Activated T-helper 1 cell treated with anti-CD3 and anti-CD28 coated beads, Interleukin-2, amount 50 U/mL, for 16 hours (primary cell): ENCODE measurements around the gene OCLN.
"Not testable (repeated sequence)": the region's sequence is repeated elsewhere in the genome, so short reads cannot be mapped to it uniquely, and the experiment has no call there.

Experiments used
- DNase-seq, 2 donors: peaks; one replicate each; pipeline ENCODE4 v3.0.0-alpha.2; 2020; ENCODE audit warnings: low read depth in 1 of 2, low spot score in 1 of 2

The OCLN gene, protein sequence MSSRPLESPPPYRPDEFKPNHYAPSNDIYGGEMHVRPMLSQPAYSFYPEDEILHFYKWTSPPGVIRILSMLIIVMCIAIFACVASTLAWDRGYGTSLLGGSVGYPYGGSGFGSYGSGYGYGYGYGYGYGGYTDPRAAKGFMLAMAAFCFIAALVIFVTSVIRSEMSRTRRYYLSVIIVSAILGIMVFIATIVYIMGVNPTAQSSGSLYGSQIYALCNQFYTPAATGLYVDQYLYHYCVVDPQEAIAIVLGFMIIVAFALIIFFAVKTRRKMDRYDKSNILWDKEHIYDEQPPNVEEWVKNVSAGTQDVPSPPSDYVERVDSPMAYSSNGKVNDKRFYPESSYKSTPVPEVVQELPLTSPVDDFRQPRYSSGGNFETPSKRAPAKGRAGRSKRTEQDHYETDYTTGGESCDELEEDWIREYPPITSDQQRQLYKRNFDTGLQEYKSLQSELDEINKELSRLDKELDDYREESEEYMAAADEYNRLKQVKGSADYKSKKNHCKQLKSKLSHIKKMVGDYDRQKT

GRCh38 chr5:69492391-69492922, at the start of gene OCLN:
OCLN (plus strand) TSS chr5:69492790; CDS start chr5:69504245, 11,455 bp downstream.
- DNase-seq, result no peak

GRCh38 chr5:69444127-69444754, 48.3 kb upstream of the OCLN start:
- no peak for DNase-seq

DNA sequence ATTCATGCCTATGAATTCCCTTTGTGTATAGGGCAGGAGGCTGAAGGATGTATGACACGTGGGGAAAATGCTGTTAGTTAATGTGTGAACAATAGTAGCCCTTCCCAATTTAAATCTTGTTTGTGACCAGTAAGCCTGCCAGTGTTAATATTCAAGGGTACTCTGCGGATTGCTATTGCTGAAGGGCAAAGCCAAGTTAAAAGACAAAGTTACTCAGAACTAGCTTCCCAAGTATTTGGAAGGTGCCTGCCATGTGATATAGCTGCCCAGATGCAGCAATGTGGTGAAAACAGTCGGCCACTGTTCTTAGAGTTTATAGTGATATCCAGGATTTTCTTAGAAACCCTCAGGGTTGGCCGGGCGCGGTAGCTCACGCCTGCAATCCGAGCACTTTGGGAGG, 43.1 kb upstream of the OCLN start:
- DNase-seq, result no peak

- no peak for DNase-seq
Measured at GRCh38 chr5:69450116-69450515, 42.5 kb upstream of the OCLN start.

- not testable (repeated sequence) for DNase-seq
Measured at GRCh38 chr5:69450527-69450926, 42.1 kb upstream of the OCLN start.

DNA sequence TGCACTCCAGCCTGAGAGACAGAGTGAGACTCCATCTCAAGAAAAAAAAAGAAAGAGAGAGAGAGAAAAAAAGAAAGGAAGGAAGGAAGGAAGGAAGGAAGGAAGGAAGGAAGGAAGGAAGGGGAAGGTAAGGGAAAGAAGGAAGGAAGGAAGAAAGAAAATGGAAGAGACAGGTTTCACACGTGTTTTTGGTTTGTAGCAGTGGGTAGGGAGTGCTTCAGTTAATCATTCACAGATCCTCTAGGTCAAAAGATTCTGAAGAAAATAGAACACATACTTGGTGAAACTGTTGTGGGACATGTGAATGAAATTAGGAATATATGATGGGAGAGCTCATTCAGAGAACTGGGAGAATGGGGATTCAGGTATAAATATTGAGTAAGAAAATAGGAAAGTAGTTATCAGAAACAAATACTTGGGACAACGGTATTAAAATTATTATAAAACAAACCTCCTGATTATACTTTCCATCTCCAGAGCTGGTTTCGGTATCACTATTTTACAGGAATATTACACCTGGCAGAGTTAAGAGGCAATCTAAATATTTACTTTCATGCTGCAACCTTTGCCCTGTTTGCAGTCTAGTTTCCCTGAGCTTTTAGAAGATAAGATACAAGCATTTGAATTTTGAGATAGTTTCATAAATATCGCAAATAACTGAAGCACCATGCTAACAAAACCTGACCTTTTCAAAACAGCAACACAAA, 40.5 kb upstream of the OCLN start:
- DNase-seq, result no peak

DNA sequence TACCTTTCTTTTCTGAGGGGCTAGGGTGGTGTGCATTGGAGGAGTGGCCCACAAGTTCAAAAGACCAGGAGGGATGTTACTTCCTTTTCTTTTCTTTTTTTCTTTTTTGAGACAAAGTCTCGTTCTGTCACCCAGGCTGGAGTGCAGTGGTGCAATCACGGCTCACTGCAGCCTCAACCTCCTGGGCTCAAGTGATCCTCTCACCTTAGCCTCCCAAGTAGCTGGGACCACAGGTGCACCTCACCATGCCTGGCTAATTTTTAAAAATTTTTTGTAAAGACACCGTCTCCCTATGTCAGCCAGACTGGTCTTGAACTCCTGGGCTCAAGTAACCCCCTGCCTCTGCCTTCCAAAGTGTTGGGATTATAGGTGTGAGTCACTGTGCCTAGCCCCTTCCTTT, 39.1 kb upstream of the OCLN start:
- DNase-seq, result not testable (repeated sequence)

DNA sequence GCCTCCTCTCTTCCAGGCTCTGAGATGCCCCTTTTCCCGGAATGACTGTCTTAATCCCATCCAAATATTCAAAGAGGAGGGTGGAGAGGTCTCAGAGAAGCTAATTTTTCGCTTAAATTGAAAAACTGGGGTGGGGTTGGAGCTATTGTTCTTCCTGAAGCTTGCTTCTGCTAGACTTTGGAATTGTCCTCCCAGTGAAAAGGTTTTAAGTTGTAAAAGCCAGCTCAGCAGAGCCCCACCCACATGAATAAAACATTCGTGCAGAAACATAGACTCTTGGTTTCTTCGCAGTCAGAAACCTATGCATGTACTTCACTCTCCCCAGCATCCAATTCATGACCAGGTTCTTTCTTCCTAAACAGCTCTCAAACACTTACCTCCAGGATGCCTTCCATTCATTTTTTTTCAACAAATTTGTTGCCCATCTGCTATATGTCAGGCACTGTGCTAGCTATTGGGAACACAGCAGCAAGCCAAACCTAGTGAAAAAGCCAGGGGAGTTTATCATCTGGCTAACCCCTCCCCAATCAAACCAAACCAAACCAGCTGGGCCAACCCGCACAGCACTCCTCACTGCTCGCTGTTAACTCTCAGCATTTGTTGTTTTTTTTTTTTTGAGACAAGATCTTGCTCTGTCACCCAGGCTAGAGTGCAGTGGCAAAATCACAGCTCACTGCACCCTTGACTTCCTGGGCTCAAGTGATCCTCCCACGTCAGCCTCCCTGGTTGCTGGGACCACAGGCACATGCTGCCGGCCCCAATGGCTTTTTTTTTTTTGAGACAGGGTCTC, 37.9 kb upstream of the OCLN start:
- no peak for DNase-seq

DNA sequence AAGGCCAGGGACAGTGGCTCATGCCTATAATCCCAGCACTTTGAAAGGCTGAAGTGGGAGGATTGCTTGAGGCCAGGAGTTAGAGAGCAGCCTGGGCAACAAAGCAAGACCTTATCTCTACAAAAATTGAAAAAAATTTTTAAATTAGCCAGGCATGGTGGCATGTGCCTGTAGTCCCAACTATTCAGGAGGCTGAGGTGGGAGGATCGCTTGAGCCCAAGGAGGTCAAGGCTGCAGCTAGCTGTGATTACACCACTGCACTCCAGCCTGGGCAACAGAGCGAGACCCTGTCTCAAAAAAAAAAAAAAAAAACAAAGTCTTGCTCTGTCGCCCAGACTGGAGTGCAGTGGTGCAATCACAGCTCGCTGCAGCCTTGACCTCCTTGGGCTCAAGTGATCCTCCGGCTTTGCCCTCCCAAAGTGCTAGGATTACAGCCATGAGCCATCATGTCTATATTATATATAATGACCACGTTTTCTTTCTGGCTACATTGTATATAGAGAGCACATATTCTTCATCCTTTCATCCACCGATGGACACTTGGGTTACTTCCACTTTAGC, 37.1 kb upstream of the OCLN start:
- not testable (repeated sequence) for DNase-seq

- DNase-seq, result no peak
Measured at GRCh38 chr5:69462170-69462569, 30.4 kb upstream of the OCLN start.

DNA sequence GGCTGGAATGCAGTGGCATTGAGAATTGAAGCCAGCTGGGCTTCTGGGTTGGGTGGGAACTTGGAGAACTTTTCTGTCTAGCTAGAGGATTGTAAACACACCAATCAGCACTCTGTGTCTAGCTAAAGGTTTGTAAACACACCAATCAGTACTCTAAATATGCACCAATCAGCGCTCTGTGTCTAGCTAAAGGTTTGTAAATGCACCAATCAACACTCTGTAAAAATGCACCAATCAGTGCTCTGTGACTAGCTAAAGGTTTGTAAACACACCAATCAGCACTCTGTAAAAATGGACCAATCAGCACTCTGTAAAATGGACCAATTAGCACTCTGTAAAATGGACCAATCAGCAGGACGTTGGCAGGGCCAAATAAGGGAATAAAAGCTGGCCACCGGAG, 26.2 kb upstream of the OCLN start:
- not testable (repeated sequence) for DNase-seq

DNA sequence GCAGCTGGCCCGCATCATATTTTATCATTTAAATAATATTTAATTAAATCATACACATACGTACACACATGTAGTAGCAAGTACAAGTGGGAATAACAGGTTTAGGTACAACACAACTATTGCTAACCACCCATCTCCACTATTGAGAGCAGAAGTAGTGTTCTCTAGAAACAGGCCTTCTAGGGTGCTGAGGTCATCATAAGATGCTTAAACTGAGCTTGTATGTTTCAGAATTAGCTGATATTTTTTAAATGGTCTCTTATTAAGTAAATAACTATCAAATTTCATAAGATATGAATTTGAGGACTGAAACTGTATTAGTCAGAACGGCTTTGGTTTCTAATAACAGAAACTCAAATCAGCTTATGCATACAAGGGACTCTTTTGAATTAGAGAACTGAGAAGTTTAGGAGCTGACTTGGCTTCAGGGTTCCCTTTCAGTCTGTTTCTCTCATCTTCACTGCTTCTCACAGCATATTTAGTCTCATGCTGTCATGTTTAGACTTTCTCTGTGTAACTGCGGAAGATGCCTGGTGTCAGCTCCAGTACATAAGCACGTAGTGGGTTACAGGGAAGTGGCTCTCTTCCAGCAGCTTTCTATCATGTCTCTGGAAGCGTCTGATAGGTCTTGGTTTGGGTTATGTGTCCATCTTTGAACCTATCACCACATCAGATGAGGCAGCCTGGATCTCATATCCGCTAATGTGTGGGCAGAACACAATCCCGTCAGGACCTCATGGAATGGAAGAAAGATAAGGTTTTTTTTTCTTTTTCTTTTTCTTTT, 25.0 kb upstream of the OCLN start:
- no peak for DNase-seq

DNA sequence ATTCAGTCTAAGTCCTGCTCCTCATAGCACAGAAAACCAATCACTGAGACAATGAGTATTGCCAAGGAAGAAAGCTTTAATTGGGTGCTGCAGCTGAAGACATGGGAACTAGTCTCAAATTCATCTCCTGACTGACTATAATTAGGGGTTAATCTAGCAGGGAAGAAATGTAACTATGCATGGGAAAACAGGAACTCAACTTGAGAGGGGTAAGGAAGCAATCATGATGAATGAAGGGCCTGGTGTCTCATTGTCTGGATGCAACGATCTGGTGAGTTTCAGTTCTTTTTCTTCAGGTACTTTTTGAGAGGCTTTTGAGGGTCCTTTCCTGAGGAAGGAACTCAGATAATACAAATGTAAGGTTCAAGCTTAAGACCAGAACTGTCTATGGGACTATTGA, 24.0 kb upstream of the OCLN start:
- no peak for DNase-seq

DNA sequence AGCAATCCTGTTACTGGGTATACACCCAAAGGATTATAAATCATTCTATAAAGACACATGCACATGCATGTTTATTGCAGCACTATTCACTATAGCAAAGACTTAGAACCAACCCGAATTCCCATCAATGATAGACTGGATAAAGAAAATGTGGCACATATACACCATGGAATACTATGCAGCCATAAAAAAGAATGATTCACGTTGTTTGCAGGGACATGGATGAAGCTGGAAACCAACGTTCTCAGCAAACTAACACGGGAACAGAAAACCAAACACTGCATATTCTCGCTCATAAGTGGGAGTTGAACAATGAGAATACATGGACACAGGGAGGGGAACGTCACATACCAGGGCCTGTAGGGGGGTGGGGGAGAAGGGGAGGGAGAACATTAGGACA, 21.1 kb upstream of the OCLN start:
- DNase-seq, result not testable (repeated sequence)

DNA sequence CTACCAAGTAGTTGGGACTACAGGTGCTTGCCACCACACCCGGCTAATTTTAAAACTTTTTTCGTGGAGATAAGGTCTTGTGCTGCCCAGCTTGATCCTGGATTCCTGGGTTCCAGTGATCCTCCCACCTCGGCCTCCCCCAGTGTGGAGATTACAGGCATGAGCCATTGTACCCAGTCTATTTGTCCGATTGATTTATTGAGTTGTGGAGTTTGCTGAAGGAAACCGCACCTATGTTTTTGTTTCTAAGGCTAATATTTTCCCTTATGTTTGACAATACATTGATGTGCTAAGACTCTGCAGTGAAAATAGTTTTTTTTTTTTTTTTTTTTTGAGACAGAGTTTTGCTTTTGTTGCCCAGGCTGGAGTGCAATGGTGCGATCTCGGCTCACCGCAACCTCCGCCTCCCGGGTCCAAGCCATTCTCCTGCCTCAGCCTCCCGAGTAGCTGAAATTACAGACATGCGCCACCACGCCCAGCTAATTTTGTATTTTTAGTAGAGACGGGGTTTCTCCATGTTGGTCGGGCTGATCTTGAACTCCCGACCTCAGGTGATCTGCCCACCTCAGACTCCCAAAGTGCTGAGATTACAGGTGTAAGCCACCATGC, 20.0 kb upstream of the OCLN start:
- not testable (repeated sequence) for DNase-seq

DNA sequence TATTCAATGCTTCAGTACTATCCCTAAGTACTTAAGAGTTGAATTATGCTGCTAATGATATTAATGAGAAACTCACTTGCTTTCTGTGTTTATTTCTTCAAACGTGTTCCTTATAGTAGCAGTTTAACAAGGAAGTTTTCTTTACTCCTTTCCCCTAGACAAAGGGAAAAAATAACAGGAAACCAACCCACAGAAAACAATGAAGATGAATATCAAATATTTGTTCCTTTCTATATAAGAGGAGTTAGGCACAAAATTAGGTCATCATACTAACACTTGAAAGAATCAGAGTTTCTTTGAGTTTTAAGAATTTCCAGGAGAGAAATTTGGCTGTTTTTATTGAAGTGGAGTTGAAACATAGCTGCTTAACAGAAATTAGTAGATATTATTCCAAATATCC, 15.4 kb upstream of the OCLN start:
- no peak for DNase-seq

GRCh38 chr5:69478296-69478695, 14.3 kb upstream of the OCLN start:
- DNase-seq, result not testable (repeated sequence)

- DNase-seq, result no peak
Measured at GRCh38 chr5:69484891-69485290, 7.7 kb upstream of the OCLN start.

- DNase-seq, result no peak
Measured at GRCh38 chr5:69485471-69485870, 7.1 kb upstream of the OCLN start.
